GM12875 (cell line): Measurements from ENCODE around the gene MBP.

ENCODE experiments used
- H3K4me3 ChIP-seq: one replicate; pipeline ENCODE4 v1.5.1; 2011; ENCODE audit warnings: low read depth, low read length, control low read depth
- CTCF ChIP-seq: IDR thresholded peaks from 2 replicates; pipeline ENCODE4 v1.5.1; 2011; ENCODE audit warnings: low read depth, mild to moderate bottlenecking, control low read depth, inconsistent platforms, low read length, moderate library complexity, borderline replicate concordance; ENCODE audit not compliant: insufficient read depth

The MBP gene

DNA sequence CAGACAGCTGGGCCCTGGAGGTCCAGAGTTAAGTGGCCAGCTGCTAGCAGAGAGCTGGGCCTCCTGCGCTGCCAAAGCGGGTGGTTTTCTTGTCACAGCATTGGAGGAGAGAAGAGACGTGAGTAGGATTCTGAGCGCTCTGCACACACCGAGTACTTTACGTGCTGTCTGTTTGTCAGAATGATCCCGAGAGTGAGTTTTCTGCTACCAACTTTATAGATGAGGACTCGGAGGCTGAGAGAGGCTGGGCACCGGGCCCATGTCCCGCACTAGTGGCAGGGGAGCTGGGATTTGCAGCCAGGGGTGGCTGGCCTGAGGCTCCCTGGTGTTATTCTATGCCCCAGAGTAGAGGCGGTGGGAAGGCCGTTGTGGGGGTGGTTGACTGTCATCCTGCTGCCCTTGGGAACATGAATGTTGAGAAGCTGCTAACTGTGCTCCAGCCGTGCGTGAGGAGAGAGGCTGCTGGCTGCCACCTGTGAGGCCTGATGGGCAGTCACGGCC lies 36.3 kb upstream of the MBP start:
- TF ChIP-seq CTCF = no peak

DNA sequence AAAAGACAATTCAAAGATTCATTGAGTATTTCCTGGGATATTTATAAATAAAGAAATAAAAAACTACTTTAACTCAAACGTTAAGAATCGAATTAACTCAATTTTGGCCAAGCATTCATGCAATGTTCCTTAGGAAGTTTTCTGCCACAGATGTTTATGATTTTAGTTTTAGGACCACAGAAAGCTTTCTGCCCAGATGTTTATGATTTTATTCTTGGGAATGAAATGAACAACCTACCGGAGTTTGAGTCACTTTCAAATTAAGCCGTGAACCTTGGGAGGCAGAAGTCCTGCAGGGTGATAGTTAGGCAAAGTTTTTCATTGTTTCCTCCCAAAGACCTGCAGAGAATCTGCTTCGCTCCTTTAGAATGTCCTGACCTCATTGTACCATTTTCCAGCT lies 34.7 kb upstream of the MBP start:
- TF ChIP-seq CTCF = no peak
- no peak overlapping the region for H3K4me3 ChIP-seq

More for the DNA sequence above, 36.3 kb upstream of the MBP start:
- H3K4me3 ChIP-seq = no peak overlapping the region

DNA sequence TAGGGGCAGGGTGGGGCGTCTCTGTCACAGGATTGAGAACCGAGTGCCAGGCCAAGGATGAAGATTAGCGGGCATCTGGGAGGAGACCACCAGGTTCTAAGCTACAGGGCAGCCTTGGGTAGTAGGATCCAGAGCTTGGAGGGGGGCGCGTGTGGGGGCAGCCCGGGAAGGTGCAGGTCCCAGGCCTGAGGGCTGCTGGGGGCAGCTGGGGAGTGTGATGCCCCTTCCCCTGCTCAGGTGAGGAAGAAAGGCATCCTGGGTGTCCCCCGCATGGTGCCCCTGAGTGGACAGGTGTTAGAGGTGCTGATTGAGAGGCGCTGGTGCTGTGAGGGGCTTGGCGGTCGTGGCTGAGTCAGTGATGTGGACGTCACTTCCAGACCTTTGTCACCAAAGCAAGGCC lies 33.9 kb upstream of the MBP start:
- TF ChIP-seq CTCF = no peak
- H3K4me3 ChIP-seq = no peak overlapping the region

GRCh38 chr18:77165503-77166188 lies 33.1 kb upstream of the MBP start:
- H3K4me3 ChIP-seq = no peak overlapping the region
- TF ChIP-seq CTCF = no peak

DNA sequence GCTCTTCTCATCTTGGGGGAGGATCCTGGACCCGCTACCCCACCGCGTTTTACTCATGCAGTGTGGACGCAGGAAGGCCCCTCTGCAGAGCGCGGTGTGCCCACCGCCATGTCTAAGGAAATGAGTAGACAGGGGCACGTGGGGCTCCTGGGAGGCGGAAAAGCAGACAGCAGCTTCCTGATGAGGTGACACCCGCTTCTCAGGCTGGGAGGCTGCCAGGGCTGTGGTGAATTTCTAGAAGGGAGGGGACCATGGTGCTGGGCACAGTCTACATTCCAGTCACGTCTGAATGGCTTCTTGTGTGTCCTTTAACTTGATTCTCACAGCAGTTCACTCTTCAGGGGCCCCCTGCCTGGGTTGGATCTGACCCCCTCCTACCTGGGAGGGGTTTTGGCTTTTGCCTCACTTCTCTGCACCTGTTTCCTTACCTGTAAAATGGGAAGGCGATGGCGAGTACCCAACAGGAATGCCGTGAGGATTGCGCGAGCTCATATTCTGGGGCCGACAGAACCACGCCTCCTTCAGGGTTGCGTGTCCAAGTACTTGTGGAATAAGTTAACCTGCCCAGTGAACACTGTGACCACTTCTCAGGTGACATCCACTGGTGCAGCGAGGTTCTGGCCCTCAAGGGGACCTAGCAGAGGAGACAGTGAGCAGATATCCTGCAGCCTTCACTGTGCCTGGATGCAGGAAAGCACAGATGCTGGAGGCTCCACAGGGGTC lies 32.3 kb upstream of the MBP start:
- no peak overlapping the region for H3K4me3 ChIP-seq
- no peak for TF ChIP-seq CTCF

GRCh38 chr18:77164026-77164425 lies 31.4 kb upstream of the MBP start:
- TF ChIP-seq CTCF = no peak
- H3K4me3 ChIP-seq = no peak overlapping the region

GRCh38 chr18:77162580-77162979 lies 30.0 kb upstream of the MBP start:
- H3K4me3 ChIP-seq = no peak overlapping the region
- TF ChIP-seq CTCF = no peak
